AG10803 (cell line): ENCODE data around the gene XPR1.
"Not testable (repeated sequence)": the region's sequence is repeated elsewhere in the genome, so short reads cannot be mapped to it uniquely, and the experiment has no call there.

Experiments
- DNase-seq: peaks from one replicate; pipeline ENCODE4 v3.0.0; 2010; ENCODE audit warnings: low read depth
- H3K4me3 ChIP-seq: 2 replicates; pipeline ENCODE4 v1.5.1; 2011; ENCODE audit warnings: mild to moderate bottlenecking, low read length, control low read depth
- CTCF ChIP-seq: conservative IDR thresholded peaks from 2 replicates; pipeline ENCODE4 v1.5.1; 2011; ENCODE audit warnings: mild to moderate bottlenecking, low read length, control low read depth, inconsistent platforms

The XPR1 gene

GRCh38 chr1:180691322-180691913 lies 59.6 kb downstream of the XPR1 start:
- no peak overlapping the region for H3K4me3 ChIP-seq
- TF ChIP-seq CTCF = no peak
- DNase-seq = no peak

DNA sequence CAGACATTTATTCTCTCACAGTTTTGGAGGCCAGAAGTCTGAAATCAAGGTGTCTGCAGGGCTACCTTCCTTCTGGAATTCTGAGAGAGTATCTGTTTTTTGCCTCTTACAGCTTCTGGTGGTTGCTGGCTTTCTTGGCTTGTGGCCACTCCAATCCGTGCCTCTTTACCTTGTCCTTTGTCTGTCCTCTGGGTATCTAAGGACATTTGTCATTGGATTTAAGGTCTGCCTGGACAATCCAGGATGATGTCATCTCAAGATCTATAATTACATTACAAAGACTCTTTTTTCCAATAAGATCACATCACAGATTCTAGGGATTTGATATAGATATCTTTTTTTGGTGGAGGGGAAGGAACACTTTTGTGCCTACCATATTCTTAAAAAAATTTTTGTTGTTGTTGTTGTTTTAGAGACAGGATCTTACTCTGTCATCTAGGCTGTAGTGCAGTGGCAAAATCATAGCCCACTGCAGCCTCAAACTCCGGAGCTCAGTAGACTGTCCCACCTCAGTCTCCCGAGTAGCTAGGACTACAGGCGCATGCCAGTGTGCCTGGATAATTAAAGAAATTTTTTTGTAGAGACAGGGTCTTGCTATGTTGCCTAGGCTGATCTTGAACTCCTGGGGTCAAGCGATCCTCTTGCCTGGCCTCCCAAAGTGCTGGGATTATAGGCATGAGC lies 61.9 kb downstream of the XPR1 start:
- H3K4me3 ChIP-seq = no peak overlapping the region
- DNase-seq = no peak
- no peak for TF ChIP-seq CTCF

GRCh38 chr1:180695282-180695681 lies 63.5 kb downstream of the XPR1 start:
- no peak for DNase-seq
- TF ChIP-seq CTCF = no peak

DNA sequence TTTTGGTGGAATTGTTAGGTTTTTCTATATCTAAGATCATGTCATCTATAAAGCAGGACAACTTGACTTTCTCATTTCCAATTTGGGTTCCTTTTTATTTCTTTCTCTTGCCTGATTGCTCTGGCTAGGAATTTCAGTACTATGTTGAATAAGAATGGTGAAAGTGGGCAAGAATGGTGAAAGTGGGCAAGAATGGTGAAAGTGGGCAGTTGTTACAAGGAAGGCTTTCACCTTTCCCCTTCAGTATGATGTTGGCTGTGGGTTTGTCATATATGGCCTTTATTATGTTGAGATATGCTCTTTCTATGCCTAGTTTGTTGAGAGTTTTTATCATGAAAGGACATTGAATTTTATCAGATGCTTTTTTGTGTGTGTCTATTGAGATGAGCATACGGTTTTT lies 64.5 kb downstream of the XPR1 start:
- H3K4me3 ChIP-seq = no peak overlapping the region
- no peak for DNase-seq
- no peak for TF ChIP-seq CTCF

More at GRCh38 chr1:180695282-180695681, 63.5 kb downstream of the XPR1 start:
- no peak overlapping the region for H3K4me3 ChIP-seq

DNA sequence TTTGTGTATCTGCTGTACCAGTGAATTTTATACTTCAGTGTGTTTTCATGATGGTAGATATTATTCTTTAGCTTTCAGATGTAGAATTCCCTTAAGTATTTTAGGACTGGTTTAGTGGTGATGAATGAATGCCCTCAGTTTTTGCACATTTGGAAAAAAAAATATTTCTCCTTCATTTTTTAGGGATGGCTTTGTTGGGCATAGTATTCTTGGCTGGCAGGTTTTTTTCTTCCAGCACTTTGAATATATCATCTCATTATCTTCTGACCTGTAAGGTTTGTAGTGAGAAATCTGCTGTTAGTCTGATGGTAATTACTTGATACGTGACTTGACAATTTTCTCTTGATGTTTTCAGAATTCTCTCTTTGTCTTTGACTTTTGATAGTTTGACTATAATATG lies 66.8 kb downstream of the XPR1 start:
- DNase-seq = no peak

DNA sequence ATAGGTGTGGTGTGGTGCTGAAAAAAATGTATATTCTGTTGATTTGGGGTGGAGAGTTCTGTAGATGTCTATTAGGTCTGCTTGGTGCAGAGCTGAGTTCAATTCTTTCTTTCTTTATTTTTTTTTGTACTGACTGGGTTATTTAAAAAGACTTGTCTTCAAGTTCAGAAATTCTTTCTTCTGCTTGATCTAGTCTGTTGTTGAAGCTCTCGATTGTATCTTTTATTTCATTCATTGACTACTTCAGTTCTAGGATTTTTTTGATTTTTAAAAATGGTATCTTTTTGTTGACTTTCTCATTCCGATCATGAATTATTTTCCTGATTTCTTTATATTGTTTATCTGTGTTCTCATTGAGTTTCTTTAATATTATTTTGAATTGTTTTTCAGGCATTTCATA lies 70.6 kb downstream of the XPR1 start:
- DNase-seq = not testable (repeated sequence)

More for the DNA sequence above, 66.8 kb downstream of the XPR1 start:
- H3K4me3 ChIP-seq = no peak overlapping the region
- TF ChIP-seq CTCF = no peak

GRCh38 chr1:180710746-180711145 lies 78.9 kb downstream of the XPR1 start:
- DNase-seq = not testable (repeated sequence)

More for the DNA sequence above, 70.6 kb downstream of the XPR1 start:
- H3K4me3 ChIP-seq = not testable (repeated sequence)

GRCh38 chr1:180711260-180711659 lies 79.4 kb downstream of the XPR1 start:
- not testable (repeated sequence) for DNase-seq, H3K4me3 ChIP-seq

More at GRCh38 chr1:180710746-180711145, 78.9 kb downstream of the XPR1 start:
- H3K4me3 ChIP-seq = not testable (repeated sequence)
